Heart left ventricle (tissue), 13 donors: ENCODE measurements around the gene XRCC3.

Source experiments
- CTCF ChIP-seq, 12 donors: fragments of 200-600 bp; sonication (generic) in 4 of 12; IDR thresholded peaks; one replicate each; pipeline versions ENCODE4 v1.5.0 to v1.8.0; 2018 to 2022; ENCODE audit warnings: antibody characterized with exemption in 12 of 12, mild to moderate bottlenecking in 5 of 12
- POLR2A ChIP-seq, 2 donors: fragments of 450-650 bp; IDR thresholded peaks; one replicate each; pipeline ENCODE4 v1.6.1; 2017; ENCODE audit warnings: antibody characterized with exemption in 2 of 2, mild to moderate bottlenecking in 2 of 2, moderate library complexity in 2 of 2
- donor health status: ischemic (EF 13 %, LVEDD 7.1; RV severe dilation, severe dysfunction).
- donor health status: DM: no; HTN: yes; CAD: no.
- donor health status: DM: no; HTN: no; CAD: no.
- donor health status: ischemic (EF 25% LVEDD 6.9; RV normal size, moderate dysfunction).
- donor health status: ischemic (EF 25% LVEDD 5.7; RV mildly dilated, moderate dysfunction).
- donor health status: ischemic (EF 35%, LVEDD 5.7; RV mildly dilated, moderate dysfunction).
- donor health status: nonischemic (EF 11% LVEDD 7.7; RV severe dilation, severe dysfunction).
- donor health status: DM: yes; HTN: yes; CAD: no.
- donor health status: PGD.
- donor health status: ischemic (EF 29% LVEDD 5.4; RV normal size, mild dysfunction).
- donor health status: nonischemic (EF 23%, LVEDD 6.1; RV moderate dilation, normal function).

- TF ChIP-seq CTCF (IDR thresholded peaks at IDR 0.05) (no peak), POLR2A (IDR thresholded peaks at IDR 0.05) (no peak)
These were observed 52.7 kb downstream of the XRCC3 start for GRCh38 chr14:103662591-103662990.
